ENCODE measurements around the gene CDC14A. TPM values are rescaled to one million over a fixed set of nuclear protein-coding genes. Genes with fewer than 3 reads are reported as not detected.
"Not testable (repeated sequence)": the region's sequence is repeated elsewhere in the genome, so short reads cannot be mapped to it uniquely, and the experiment has no call there.

CDC14A gene
- total and polyA plus RNA-seq, 2 donors (not counting 1 experiment from before 2014, with no cell fraction given), result 1.4 to 3.5 TPM

DNA sequence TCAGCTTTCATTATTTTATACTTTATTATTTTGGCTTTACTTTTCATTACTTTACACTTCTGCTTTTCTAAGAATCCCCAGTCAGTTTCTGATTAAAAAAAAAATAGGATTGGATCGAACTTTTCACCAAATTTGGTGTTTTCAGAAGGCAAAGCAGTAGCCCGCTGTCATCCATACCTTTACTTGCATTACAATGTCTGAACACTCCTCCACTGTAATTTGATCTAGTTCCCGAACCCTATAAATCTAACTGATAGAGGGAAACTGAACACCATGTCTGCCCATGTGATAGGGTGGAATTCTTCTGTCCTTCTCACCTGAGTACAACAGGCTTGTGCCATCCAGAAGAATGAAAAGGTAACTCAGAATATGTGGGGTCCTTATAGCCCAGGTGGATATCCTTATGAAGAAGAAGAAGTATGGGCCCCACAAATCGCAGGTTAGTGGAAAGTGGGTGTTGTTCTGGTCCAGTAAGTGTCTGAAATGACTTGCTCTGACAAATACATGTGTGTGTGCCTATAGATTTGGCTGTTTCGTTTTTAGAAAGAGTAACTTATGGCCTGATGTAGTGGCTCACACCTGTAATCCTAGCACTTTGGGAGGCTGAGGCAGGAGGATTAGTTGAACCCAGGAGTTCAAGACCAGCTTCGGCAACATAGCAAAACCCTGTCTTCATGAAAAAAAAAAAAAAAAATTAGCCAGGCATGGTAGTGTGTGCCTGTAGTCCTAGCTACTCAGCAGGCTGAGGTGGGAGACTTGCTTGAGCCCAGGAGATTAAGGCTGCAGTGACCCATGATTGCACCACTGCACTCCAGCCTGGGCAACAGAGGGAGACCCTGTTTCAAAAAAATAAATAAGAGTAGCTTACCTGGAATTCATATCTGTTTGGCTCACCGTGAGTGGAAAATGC is 26.6 kb upstream of the CDC14A start:
- no peak for TF ChIP-seq CTCF (conservative IDR thresholded peaks at IDR 0.05 in 1 of 2, IDR thresholded peaks at IDR 0.05 in 1 of 2; ENCODE audit: low read depth in 1 of 2, low read length in 2 of 2)
- no peak for TF ChIP-seq EZH2 (IDR thresholded peaks at IDR 0.05; ENCODE audit: low read length, missing control alignments)
- H3K9me3 ChIP-seq (ENCODE audit: control insufficient read depth, insufficient read depth, low read depth, low read length), result no peaks in the 10 kb centered on the region
- no peaks in the 10 kb centered on the region for H3K4me1 ChIP-seq (ENCODE audit: control insufficient read depth, extremely low read depth, insufficient read depth, low read length)
- H4K20me1 ChIP-seq (ENCODE audit: control insufficient read depth, extremely low read depth, insufficient read depth, low read length), result no peaks in the 10 kb centered on the region
- H3K27ac ChIP-seq (ENCODE audit: insufficient read depth, low read length), result no peak overlapping the region
- no peak overlapping the region for H3K4me2 ChIP-seq (ENCODE audit: extremely low read depth, insufficient read depth, low read length)
- H3K27me3 ChIP-seq (ENCODE audit: control insufficient read depth, insufficient read depth, low read length), result no peaks in the 10 kb centered on the region
- no peak overlapping the region for H3K4me3 ChIP-seq (replicated peaks in 1 of 4; ENCODE audit: control extremely low read depth in 1 of 4, insufficient read depth in 1 of 4, low read depth in 3 of 4, low read length in 4 of 4)
- H3K36me3 ChIP-seq (ENCODE audit: control insufficient read depth, insufficient read depth, low read length), result no peaks in the 10 kb centered on the region
- H2AFZ ChIP-seq (ENCODE audit: low read length), result no peak overlapping the region
- no peaks in the 10 kb centered on the region for H3K79me2 ChIP-seq (ENCODE audit: control insufficient read depth, insufficient read depth, low read length)
- DNase-seq (ENCODE audit: low read depth in 2 of 2), result no peak
- no peak overlapping the region for H3K9ac ChIP-seq (ENCODE audit: insufficient read depth, low read length)

DNA sequence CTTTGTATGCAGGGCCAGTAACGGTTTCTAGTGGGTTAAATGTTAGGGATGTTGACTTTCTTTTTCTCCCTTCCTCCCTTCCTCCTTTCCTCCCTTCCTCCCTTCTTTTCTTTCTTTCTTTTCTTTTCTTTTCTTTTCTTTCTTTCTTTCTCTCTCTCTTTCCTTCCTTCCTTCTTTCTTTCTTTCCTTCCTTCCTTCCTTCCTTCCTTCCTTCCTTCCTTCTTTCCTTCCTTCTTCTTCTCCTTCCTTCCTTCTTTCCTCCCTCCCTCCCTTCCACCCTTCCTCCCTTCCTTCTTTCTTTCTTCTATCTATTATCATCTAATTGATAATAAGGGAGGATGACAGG is 26.0 kb upstream of the CDC14A start:
- not testable (repeated sequence) for H3K9ac ChIP-seq (ENCODE audit: insufficient read depth, low read length); DNase-seq (ENCODE audit: low read depth in 2 of 2); H3K4me2 ChIP-seq (ENCODE audit: extremely low read depth, insufficient read depth, low read length); H4K20me1 ChIP-seq (ENCODE audit: control insufficient read depth, extremely low read depth, insufficient read depth, low read length); H3K27ac ChIP-seq (ENCODE audit: insufficient read depth, low read length); H3K79me2 ChIP-seq (ENCODE audit: control insufficient read depth, insufficient read depth, low read length); H3K4me1 ChIP-seq (ENCODE audit: control insufficient read depth, extremely low read depth, insufficient read depth, low read length); H3K36me3 ChIP-seq (ENCODE audit: control insufficient read depth, insufficient read depth, low read length); H3K27me3 ChIP-seq (ENCODE audit: control insufficient read depth, insufficient read depth, low read length); H2AFZ ChIP-seq (ENCODE audit: low read length); H3K9me3 ChIP-seq (ENCODE audit: control insufficient read depth, insufficient read depth, low read depth, low read length); H3K4me3 ChIP-seq (replicated peaks in 1 of 4; ENCODE audit: control extremely low read depth in 1 of 4, insufficient read depth in 1 of 4, low read depth in 3 of 4, low read length in 4 of 4)

GRCh38 chr1:100328133-100328532 is 24.2 kb upstream of the CDC14A start:
- no peak overlapping the region for H3K9ac ChIP-seq (ENCODE audit: insufficient read depth, low read length)

GRCh38 chr1:100331146-100331545 is 21.2 kb upstream of the CDC14A start:
- H3K27me3 ChIP-seq (ENCODE audit: control insufficient read depth, insufficient read depth, low read length); H2AFZ ChIP-seq (ENCODE audit: low read length); H3K4me2 ChIP-seq (ENCODE audit: extremely low read depth, insufficient read depth, low read length); H3K79me2 ChIP-seq (ENCODE audit: control insufficient read depth, insufficient read depth, low read length); H3K9me3 ChIP-seq (ENCODE audit: control insufficient read depth, insufficient read depth, low read depth, low read length); H3K27ac ChIP-seq (ENCODE audit: insufficient read depth, low read length); H3K4me1 ChIP-seq (ENCODE audit: control insufficient read depth, extremely low read depth, insufficient read depth, low read length); H3K9ac ChIP-seq (ENCODE audit: insufficient read depth, low read length); H4K20me1 ChIP-seq (ENCODE audit: control insufficient read depth, extremely low read depth, insufficient read depth, low read length); H3K4me3 ChIP-seq (replicated peaks in 1 of 4; ENCODE audit: control extremely low read depth in 1 of 4, insufficient read depth in 1 of 4, low read depth in 3 of 4, low read length in 4 of 4); H3K36me3 ChIP-seq (ENCODE audit: control insufficient read depth, insufficient read depth, low read length): not testable (repeated sequence)
- DNase-seq (ENCODE audit: low read depth in 2 of 2), result peak; percentile 7 to 12

More at GRCh38 chr1:100328133-100328532, 24.2 kb upstream of the CDC14A start:
- Histone ChIP-seq H3K9me3 (ENCODE audit: control insufficient read depth, insufficient read depth, low read depth, low read length) (no peaks in the 10 kb centered on the region), H3K4me1 (ENCODE audit: control insufficient read depth, extremely low read depth, insufficient read depth, low read length) (no peaks in the 10 kb centered on the region), H3K27me3 (ENCODE audit: control insufficient read depth, insufficient read depth, low read length) (no peaks in the 10 kb centered on the region), H3K79me2 (ENCODE audit: control insufficient read depth, insufficient read depth, low read length) (no peaks in the 10 kb centered on the region), H3K4me3 (replicated peaks in 1 of 4; ENCODE audit: control extremely low read depth in 1 of 4, insufficient read depth in 1 of 4, low read depth in 3 of 4, low read length in 4 of 4) (no peak overlapping the region), H3K36me3 (ENCODE audit: control insufficient read depth, insufficient read depth, low read length) (no peaks in the 10 kb centered on the region), H2AFZ (ENCODE audit: low read length) (no peak overlapping the region), H3K4me2 (ENCODE audit: extremely low read depth, insufficient read depth, low read length) (no peak overlapping the region), H3K27ac (ENCODE audit: insufficient read depth, low read length) (no peak overlapping the region), H4K20me1 (ENCODE audit: control insufficient read depth, extremely low read depth, insufficient read depth, low read length) (no peaks in the 10 kb centered on the region)
- TF ChIP-seq CTCF (conservative IDR thresholded peaks at IDR 0.05 in 1 of 2, IDR thresholded peaks at IDR 0.05 in 1 of 2; ENCODE audit: low read depth in 1 of 2, low read length in 2 of 2) (no peak), EZH2 (IDR thresholded peaks at IDR 0.05; ENCODE audit: low read length, missing control alignments) (no peak)
- no peak for DNase-seq (ENCODE audit: low read depth in 2 of 2)

Measured in fibroblast of lung (primary cell).